Neural cell (in vitro differentiated cells): ENCODE results near the gene CT47A1. TPM values are rescaled to one million over a fixed set of nuclear protein-coding genes. Genes with fewer than 3 reads are reported as not detected.

Experiments
- H2AFZ ChIP-seq: fragments of 200-600, 300-800 bp; sonication (generic), shearing (Covaris generic); 2 replicates; pipeline ENCODE4 v1.6.0; 2014; ENCODE audit warnings: low read depth, mild to moderate bottlenecking, antibody characterized with exemption, low read length, moderate library complexity
- H3F3A ChIP-seq: fragments of 200-600 bp; shearing (Covaris generic); 2 replicates; pipeline ENCODE4 v1.6.1; 2016; ENCODE audit warnings: mild to moderate bottlenecking, moderate library complexity, mixed read lengths, antibody characterized with exemption, low read length; ENCODE audit not compliant: insufficient read depth, poor library complexity, severe bottlenecking
- H3K27ac ChIP-seq: fragments of 200-600, 300-800 bp; sonication (generic), shearing (Covaris generic); 2 replicates; pipeline ENCODE4 v1.5.1; 2014; ENCODE audit warnings: mild to moderate bottlenecking, low read length, moderate library complexity
- H3K27me3 ChIP-seq: fragments of 300-800, 200-600 bp; sonication (generic), shearing (Covaris generic); 2 replicates; pipeline ENCODE4 v1.6.0; 2014; ENCODE audit warnings: mild to moderate bottlenecking, low read depth, low read length, moderate library complexity; ENCODE audit not compliant: insufficient read depth
- H3K36me3 ChIP-seq: fragments of 300-800, 200-600 bp; sonication (generic), shearing (Covaris generic); 2 replicates; pipeline ENCODE4 v1.5.1; 2014; ENCODE audit warnings: mild to moderate bottlenecking, antibody characterized with exemption, low read length, moderate library complexity; ENCODE audit not compliant: insufficient read depth
- H3K4me2 ChIP-seq: fragments of 300-800, 200-600 bp; sonication (generic), shearing (Covaris generic); 2 replicates; pipeline ENCODE4 v1.6.0; 2014; ENCODE audit warnings: mild to moderate bottlenecking, low read length
- H3K4me3 ChIP-seq: fragments of 300-800, 200-600 bp; sonication (generic), shearing (Covaris generic); 2 replicates; pipeline ENCODE4 v1.5.1; 2014; ENCODE audit warnings: mild to moderate bottlenecking, low read length, moderate library complexity
- H3K79me2 ChIP-seq: fragments of 200-600 bp; shearing (Covaris generic); replicated peaks from 2 replicates; pipeline ENCODE4 v1.6.0; 2014; ENCODE audit warnings: mild to moderate bottlenecking, low read length, moderate library complexity; ENCODE audit not compliant: insufficient read depth
- H3K9ac ChIP-seq: fragments of 300-800, 200-600 bp; sonication (generic), shearing (Covaris generic); 2 replicates; pipeline ENCODE4 v1.6.1; 2016; ENCODE audit warnings: mild to moderate bottlenecking, low read length, mixed read lengths
- H3K9me2 ChIP-seq: fragments of 200-600 bp; shearing (Covaris generic); 2 replicates; pipeline ENCODE4 v1.6.1; 2016; ENCODE audit warnings: mild to moderate bottlenecking, low read length, mixed read lengths; ENCODE audit not compliant: insufficient read depth
- H3K9me3 ChIP-seq: fragments of 200-600, 300-800 bp; sonication (generic), shearing (Covaris generic); 2 replicates; pipeline ENCODE4 v1.6.1; 2016; ENCODE audit warnings: mild to moderate bottlenecking, mixed run types, low read length, moderate library complexity, mixed read lengths
- H4K20me1 ChIP-seq: fragments of 200-600 bp; shearing (Covaris generic); 2 replicates; pipeline ENCODE4 v1.6.1; 2016; ENCODE audit warnings: mild to moderate bottlenecking, mixed run types; ENCODE audit not compliant: insufficient read depth
- EP300 ChIP-seq: fragments of 450-650 bp; conservative IDR thresholded peaks from 2 replicates; pipeline ENCODE4 v1.6.1; 2014; ENCODE audit warnings: antibody characterized with exemption, mild to moderate bottlenecking, moderate library complexity; ENCODE audit not compliant: poor library complexity, severe bottlenecking
- EZH2 ChIP-seq: fragments of 200-600, 300-800 bp; shearing (Covaris generic), sonication (generic); IDR thresholded peaks from 2 replicates; pipeline ENCODE4 v1.6.1; 2014; ENCODE audit warnings: antibody characterized with exemption, low read length, borderline replicate concordance, mild to moderate bottlenecking; ENCODE audit not compliant: insufficient read depth, poor library complexity, severe bottlenecking
- MXI1 ChIP-seq: fragments of 450-650 bp; conservative IDR thresholded peaks from 2 replicates; pipeline ENCODE4 v1.6.1; 2014; ENCODE audit warnings: antibody characterized with exemption, mild to moderate bottlenecking; ENCODE audit not compliant: poor library complexity, severe bottlenecking
- POLR2AphosphoS5 ChIP-seq: IDR thresholded peaks from 2 replicates; pipeline ENCODE4 v1.6.1; 2012
- RAD21 ChIP-seq: fragments of 450-650 bp; conservative IDR thresholded peaks from 2 replicates; pipeline ENCODE4 v1.6.1; 2014; ENCODE audit warnings: antibody characterized with exemption, mild to moderate bottlenecking, moderate library complexity
- SMC3 ChIP-seq: fragments of 450-650 bp; conservative IDR thresholded peaks from 2 replicates; pipeline ENCODE4 v1.6.1; 2014; ENCODE audit warnings: antibody characterized with exemption, mild to moderate bottlenecking, moderate library complexity; ENCODE audit not compliant: poor library complexity
- TAF1 ChIP-seq: IDR thresholded peaks from 2 replicates; pipeline ENCODE4 v1.6.1; 2012; ENCODE audit warnings: low read depth
- polyA plus RNA-seq: library from polyadenylated mRNA; depleted of rRNA; stranded (reverse); fragments of >200 nt; gene quantifications from 2 replicates; pipeline ENCODE4 v1.2.3, GENCODE V29; 2014
- TF ChIP-seq, protein P1 (sequence below): IDR thresholded peaks from 2 replicates; pipeline ENCODE4 v1.6.1; 2012; ENCODE audit warnings: borderline replicate concordance
- TF ChIP-seq, protein P2 (sequence below): fragments of 450-650 bp; IDR thresholded peaks from 2 replicates; pipeline ENCODE4 v1.5.1; 2014; ENCODE audit warnings: antibody characterized with exemption, mild to moderate bottlenecking, moderate library complexity; ENCODE audit not compliant: poor library complexity, severe bottlenecking

The CT47A1 gene
- polyA plus RNA-seq, 1 donor from 2014 or later, result not detected

DNA sequence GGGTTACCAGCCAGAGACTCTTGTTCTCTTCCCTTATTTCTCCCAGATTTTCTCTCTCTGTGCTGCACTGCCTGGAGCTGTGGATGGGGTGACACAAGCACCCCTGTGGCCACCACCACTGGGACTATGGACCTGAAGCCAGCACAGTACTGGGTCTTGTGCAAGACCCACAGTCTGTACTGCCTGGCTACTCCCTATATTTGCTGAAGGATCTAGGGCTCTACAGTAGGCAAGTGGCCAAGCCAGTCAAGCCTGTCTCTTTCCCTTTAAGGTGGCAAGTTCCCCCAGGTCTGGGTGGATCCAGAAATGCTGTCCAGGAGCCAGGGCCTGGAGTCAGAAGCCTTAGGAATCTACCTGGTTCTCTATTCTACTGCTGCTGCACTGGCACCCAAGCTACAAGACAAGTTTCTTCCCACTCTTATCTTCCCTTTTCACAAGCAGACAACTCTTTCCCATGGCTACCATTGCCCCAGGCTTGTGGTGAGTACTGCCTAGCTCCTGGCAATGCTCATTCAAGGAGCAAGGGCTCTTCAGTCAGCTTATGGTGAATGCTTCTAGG is 28.4 kb upstream of the CT47A1 start:
- no peak overlapping the region for H3K9ac ChIP-seq
- no peaks in the 10 kb centered on the region for H4K20me1 ChIP-seq
- no peaks in the 10 kb centered on the region for H3K27me3 ChIP-seq
- TF ChIP-seq TAF1, result no peak
- TF ChIP-seq EZH2, result no peak
- TF ChIP-seq RAD21, result no peak
- TF ChIP-seq, protein P1, sequence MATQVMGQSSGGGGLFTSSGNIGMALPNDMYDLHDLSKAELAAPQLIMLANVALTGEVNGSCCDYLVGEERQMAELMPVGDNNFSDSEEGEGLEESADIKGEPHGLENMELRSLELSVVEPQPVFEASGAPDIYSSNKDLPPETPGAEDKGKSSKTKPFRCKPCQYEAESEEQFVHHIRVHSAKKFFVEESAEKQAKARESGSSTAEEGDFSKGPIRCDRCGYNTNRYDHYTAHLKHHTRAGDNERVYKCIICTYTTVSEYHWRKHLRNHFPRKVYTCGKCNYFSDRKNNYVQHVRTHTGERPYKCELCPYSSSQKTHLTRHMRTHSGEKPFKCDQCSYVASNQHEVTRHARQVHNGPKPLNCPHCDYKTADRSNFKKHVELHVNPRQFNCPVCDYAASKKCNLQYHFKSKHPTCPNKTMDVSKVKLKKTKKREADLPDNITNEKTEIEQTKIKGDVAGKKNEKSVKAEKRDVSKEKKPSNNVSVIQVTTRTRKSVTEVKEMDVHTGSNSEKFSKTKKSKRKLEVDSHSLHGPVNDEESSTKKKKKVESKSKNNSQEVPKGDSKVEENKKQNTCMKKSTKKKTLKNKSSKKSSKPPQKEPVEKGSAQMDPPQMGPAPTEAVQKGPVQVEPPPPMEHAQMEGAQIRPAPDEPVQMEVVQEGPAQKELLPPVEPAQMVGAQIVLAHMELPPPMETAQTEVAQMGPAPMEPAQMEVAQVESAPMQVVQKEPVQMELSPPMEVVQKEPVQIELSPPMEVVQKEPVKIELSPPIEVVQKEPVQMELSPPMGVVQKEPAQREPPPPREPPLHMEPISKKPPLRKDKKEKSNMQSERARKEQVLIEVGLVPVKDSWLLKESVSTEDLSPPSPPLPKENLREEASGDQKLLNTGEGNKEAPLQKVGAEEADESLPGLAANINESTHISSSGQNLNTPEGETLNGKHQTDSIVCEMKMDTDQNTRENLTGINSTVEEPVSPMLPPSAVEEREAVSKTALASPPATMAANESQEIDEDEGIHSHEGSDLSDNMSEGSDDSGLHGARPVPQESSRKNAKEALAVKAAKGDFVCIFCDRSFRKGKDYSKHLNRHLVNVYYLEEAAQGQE, result no peak
- TF ChIP-seq, protein P2, sequence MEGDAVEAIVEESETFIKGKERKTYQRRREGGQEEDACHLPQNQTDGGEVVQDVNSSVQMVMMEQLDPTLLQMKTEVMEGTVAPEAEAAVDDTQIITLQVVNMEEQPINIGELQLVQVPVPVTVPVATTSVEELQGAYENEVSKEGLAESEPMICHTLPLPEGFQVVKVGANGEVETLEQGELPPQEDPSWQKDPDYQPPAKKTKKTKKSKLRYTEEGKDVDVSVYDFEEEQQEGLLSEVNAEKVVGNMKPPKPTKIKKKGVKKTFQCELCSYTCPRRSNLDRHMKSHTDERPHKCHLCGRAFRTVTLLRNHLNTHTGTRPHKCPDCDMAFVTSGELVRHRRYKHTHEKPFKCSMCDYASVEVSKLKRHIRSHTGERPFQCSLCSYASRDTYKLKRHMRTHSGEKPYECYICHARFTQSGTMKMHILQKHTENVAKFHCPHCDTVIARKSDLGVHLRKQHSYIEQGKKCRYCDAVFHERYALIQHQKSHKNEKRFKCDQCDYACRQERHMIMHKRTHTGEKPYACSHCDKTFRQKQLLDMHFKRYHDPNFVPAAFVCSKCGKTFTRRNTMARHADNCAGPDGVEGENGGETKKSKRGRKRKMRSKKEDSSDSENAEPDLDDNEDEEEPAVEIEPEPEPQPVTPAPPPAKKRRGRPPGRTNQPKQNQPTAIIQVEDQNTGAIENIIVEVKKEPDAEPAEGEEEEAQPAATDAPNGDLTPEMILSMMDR, result no peak
- no peak for TF ChIP-seq SMC3
- no peak for TF ChIP-seq POLR2AphosphoS5
- TF ChIP-seq EP300, result no peak
- TF ChIP-seq MXI1, result no peak
- no peaks in the 10 kb centered on the region for H3F3A ChIP-seq
- H3K36me3 ChIP-seq, result no peaks in the 10 kb centered on the region
- no peaks in the 10 kb centered on the region for H3K9me3 ChIP-seq
- H3K4me3 ChIP-seq, result no peak overlapping the region
- H3K27ac ChIP-seq, result no peak overlapping the region
- no peak overlapping the region for H2AFZ ChIP-seq
- no peak overlapping the region for H3K4me2 ChIP-seq
- H3K9me2 ChIP-seq, result no peaks in the 10 kb centered on the region
- H3K79me2 ChIP-seq, result no peaks in the 10 kb centered on the region

DNA sequence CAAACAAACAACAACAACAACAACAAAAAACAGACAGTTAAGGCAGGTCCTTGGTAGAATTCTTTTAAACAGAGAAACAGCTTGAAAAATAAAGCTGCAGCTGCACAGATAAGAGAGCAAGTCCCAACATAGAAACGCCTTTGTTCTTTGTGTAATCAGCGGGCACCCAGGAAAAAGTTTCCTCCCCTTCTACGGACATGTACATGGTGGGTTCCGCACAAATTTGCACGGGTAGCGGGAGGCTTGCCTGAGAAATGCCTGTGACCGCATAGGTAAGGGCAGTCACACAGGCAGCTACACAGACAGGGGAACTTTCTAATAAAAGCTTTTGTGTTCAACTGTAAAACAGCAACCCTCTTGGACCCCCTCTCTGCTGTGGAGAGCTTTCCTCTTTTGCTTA is 25.7 kb upstream of the CT47A1 start:
- H3K79me2 ChIP-seq, result no peaks in the 10 kb centered on the region
- H3F3A ChIP-seq, result no peaks in the 10 kb centered on the region
- H3K9me3 ChIP-seq, result no peaks in the 10 kb centered on the region
- H3K9ac ChIP-seq, result no peak overlapping the region
- TF ChIP-seq POLR2AphosphoS5 (no peak), RAD21 (no peak), EP300 (no peak), MXI1 (no peak), EZH2 (no peak), SMC3 (no peak), TAF1 (no peak)
- TF ChIP-seq, protein P2, result no peak
- TF ChIP-seq, protein P1, result no peak
- no peaks in the 10 kb centered on the region for H3K36me3 ChIP-seq
- no peaks in the 10 kb centered on the region for H3K27me3 ChIP-seq
- H3K4me2 ChIP-seq, result no peak overlapping the region
- no peaks in the 10 kb centered on the region for H3K9me2 ChIP-seq
- no peaks in the 10 kb centered on the region for H4K20me1 ChIP-seq
- no peak overlapping the region for H2AFZ ChIP-seq
- H3K27ac ChIP-seq, result no peak overlapping the region
- no peak overlapping the region for H3K4me3 ChIP-seq
